Karpas-422 (cell line): ENCODE results near the gene NAP1L1. TPM values are rescaled to one million over a fixed set of nuclear protein-coding genes. Genes with fewer than 3 reads are reported as not detected.

ENCODE experiments used
- DNase-seq: peaks from one replicate; pipeline ENCODE4 v3.0.0-alpha.2; 2015
- H2AFZ ChIP-seq: fragments of 200-600 bp; sonication (generic); 2 replicates; pipeline ENCODE4 v1.6.1; 2014; ENCODE audit warnings: antibody characterized with exemption, low read length, mixed read lengths
- H3K27ac ChIP-seq: fragments of 200-600 bp; sonication (generic); 2 replicates; pipeline ENCODE4 v1.5.1; 2014; ENCODE audit warnings: mild to moderate bottlenecking, low read length, moderate library complexity
- H3K27me3 ChIP-seq: fragments of 200-600 bp; sonication (generic); 2 replicates; pipeline ENCODE4 v1.6.1; 2014; ENCODE audit warnings: low read length, mixed read lengths
- H3K36me3 ChIP-seq: fragments of 200-600 bp; sonication (generic); 2 replicates; pipeline ENCODE4 v1.6.1; 2014; ENCODE audit warnings: low read length, mixed read lengths; ENCODE audit not compliant: insufficient read depth
- H3K4me1 ChIP-seq: fragments of 200-600 bp; sonication (generic); 2 replicates; pipeline ENCODE4 v1.6.1; 2014; ENCODE audit warnings: mild to moderate bottlenecking, low read length, mixed read lengths
- H3K4me2 ChIP-seq: fragments of 200-600 bp; sonication (generic); 2 replicates; pipeline ENCODE4 v1.6.1; 2014; ENCODE audit warnings: low read length, low read depth, mild to moderate bottlenecking; ENCODE audit not compliant: poor library complexity, severe bottlenecking
- H3K4me3 ChIP-seq: fragments of 200-600 bp; sonication (generic); 2 replicates; pipeline ENCODE4 v1.5.1; 2014; ENCODE audit warnings: mild to moderate bottlenecking, antibody characterized with exemption, low read length, mixed read lengths
- H3K79me2 ChIP-seq: fragments of 200-600 bp; sonication (generic); 2 replicates; pipeline ENCODE4 v1.6.1; 2014; ENCODE audit warnings: mild to moderate bottlenecking, low read length, mixed read lengths
- H3K9ac ChIP-seq: fragments of 200-600 bp; sonication (generic); 2 replicates; pipeline ENCODE4 v1.6.0; 2014; ENCODE audit warnings: low read length
- H3K9me2 ChIP-seq: fragments of 200-600 bp; sonication (generic), shearing (Covaris generic); replicated peaks from 2 replicates; pipeline ENCODE4 v1.6.0; 2014; ENCODE audit warnings: mild to moderate bottlenecking, low read length, moderate library complexity; ENCODE audit not compliant: insufficient read depth
- H3K9me3 ChIP-seq: fragments of 300-700, 200-600 bp; sonication (generic); 2 replicates; pipeline ENCODE4 v1.6.1; 2014; ENCODE audit warnings: low read length, mixed read lengths
- H4K20me1 ChIP-seq: fragments of 200-600 bp; sonication (generic); 2 replicates; pipeline ENCODE4 v1.6.1; 2014; ENCODE audit warnings: mild to moderate bottlenecking, antibody characterized with exemption, low read length, low read depth; ENCODE audit not compliant: insufficient read depth
- total RNA-seq: library from RNA; depleted of rRNA; stranded (reverse); fragments of >200 nt; shearing (Covaris generic); gene quantifications from 2 replicates; pipeline ENCODE4 v1.2.3, GENCODE V29; 2014; ENCODE audit warnings: low replicate concordance; rRNA removed

NAP1L1 gene, protein sequence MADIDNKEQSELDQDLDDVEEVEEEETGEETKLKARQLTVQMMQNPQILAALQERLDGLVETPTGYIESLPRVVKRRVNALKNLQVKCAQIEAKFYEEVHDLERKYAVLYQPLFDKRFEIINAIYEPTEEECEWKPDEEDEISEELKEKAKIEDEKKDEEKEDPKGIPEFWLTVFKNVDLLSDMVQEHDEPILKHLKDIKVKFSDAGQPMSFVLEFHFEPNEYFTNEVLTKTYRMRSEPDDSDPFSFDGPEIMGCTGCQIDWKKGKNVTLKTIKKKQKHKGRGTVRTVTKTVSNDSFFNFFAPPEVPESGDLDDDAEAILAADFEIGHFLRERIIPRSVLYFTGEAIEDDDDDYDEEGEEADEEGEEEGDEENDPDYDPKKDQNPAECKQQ
- total RNA-seq = 391 and 401 TPM in 2 replicates

DNA sequence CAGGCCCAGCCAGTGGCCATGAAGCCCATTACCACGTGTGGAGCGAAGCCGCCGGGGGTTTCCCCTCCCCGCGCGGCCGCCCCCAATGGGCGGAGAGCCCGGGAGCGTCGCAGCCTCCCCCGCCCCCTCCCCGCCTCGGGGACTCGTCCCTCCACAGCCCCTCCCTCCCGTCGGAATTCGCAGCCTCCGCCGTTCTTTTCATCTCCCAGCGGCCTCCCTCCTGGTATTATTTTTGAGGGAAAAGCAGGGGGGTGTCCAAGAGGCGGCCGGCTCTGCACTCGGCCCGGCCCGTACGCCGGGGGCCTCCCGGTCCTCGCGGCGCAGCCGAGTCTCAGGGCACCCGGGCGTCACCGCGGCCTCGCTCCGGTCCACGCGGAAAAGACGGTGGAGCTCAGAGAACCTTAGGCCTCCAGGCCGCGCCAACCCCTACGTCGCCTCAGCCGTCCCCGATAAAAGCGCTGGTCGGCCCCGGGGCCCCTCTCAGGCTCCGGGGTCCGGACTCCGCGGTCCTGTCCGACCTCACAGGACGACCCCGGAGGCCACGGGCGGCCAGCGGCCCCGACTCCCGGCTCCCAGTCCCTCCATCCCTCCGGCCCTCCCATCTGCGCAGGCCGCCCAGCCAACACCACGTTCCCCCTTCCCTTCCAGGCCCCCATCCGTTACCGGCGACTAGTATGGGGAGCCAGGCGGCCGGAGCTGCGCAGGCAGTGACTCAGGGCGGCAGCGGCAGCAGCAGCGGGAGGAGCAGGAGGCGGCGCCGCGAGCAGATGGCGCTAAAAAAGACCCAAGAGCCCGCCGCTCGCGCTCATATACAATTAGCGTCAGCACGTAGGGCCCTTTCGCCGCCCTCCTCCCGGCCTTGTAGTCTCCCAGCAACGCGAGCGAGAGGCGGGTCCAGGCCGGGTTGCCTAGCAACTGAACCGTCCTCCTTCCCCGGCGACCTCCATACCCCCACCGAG, at the start of gene NAP1L1:
NAP1L1 (minus strand) TSS at position 782 of the 959 bp plus-strand sequence. CDS start 10,466 bp downstream, outside the sequence.
- Histone ChIP-seq H3K4me1 (peaks cover 42% of the 10 kb centered on the region), H3K27ac (peak within 1 kb of the TSS; percentile 74), H3K9me2 (no peaks in the 10 kb centered on the region), H3K4me3 (peak within 1 kb of the TSS; percentile 84), H3K4me2 (peak within 1 kb of the TSS; percentile 89), H3K27me3 (no peaks in the 10 kb centered on the region), H3K9me3 (no peaks in the 10 kb centered on the region), H3K9ac (peak within 1 kb of the TSS; percentile 86), H3K79me2 (peaks cover 52% of the 10 kb centered on the region), H4K20me1 (peaks cover 38% of the 10 kb centered on the region), H2AFZ (peak within 1 kb of the TSS; percentile 97), H3K36me3 (peaks cover 26% of the 10 kb centered on the region)
- peak; percentile 99 for DNase-seq

DNA sequence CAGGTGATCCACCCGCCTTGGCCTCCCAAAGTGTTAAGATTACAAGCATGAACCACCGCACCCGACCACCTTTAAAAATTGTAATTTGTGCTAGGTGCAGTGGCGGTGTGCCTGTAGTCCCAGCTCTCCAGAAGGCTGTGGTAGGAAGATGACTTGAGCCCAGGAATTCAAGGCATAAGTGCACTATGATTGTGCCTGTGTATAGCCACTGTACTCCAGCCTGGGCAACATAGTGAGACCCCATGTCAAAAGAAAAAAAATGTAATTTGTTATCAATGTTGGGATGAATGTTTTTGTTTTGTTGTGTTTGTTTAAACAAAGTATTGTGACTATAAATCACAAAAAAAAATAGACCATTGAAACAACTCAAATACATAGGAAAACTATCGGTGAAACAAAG, 43.1 kb upstream of the NAP1L1 start:
- H3K4me3 ChIP-seq = no peak overlapping the region
- H3K27ac ChIP-seq = no peak overlapping the region
- H3K79me2 ChIP-seq = no peaks in the 10 kb centered on the region
- no peak for DNase-seq
- H4K20me1 ChIP-seq = no peaks in the 10 kb centered on the region
- no peaks in the 10 kb centered on the region for H3K27me3 ChIP-seq
- H3K9me2 ChIP-seq = no peaks in the 10 kb centered on the region
- no peaks in the 10 kb centered on the region for H3K36me3 ChIP-seq
- H3K9me3 ChIP-seq = no peaks in the 10 kb centered on the region
- no peak overlapping the region for H2AFZ ChIP-seq
- H3K4me1 ChIP-seq = no peaks in the 10 kb centered on the region
- no peak overlapping the region for H3K4me2 ChIP-seq
- H3K9ac ChIP-seq = no peak overlapping the region

DNA sequence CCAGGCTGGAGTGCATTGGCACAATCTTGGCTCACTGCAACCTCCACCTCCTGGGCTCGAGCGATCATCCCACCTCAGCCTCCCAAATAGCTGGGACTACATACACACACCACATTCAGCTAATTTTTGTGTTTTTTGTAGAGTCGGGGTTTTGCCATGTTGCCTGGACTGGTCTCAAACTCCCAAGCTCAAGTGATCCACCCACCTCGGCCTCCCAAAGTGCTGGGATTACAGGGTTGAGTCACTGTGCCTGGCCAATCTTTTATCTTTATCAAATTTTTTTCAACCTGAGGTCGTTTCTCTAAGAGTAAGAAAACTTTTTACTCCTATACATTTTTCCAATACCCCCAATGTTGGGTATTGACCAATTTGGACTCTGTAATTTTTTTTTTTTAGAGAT, 40.0 kb upstream of the NAP1L1 start:
- Histone ChIP-seq H3K9ac (no peak overlapping the region), H2AFZ (no peak overlapping the region), H3K9me2 (no peaks in the 10 kb centered on the region), H3K4me2 (no peak overlapping the region), H3K27me3 (no peaks in the 10 kb centered on the region), H3K27ac (no peak overlapping the region), H3K4me1 (no peaks in the 10 kb centered on the region), H3K79me2 (no peaks in the 10 kb centered on the region), H3K36me3 (no peaks in the 10 kb centered on the region), H4K20me1 (no peaks in the 10 kb centered on the region), H3K9me3 (no peaks in the 10 kb centered on the region), H3K4me3 (no peak overlapping the region)
- no peak for DNase-seq

DNA sequence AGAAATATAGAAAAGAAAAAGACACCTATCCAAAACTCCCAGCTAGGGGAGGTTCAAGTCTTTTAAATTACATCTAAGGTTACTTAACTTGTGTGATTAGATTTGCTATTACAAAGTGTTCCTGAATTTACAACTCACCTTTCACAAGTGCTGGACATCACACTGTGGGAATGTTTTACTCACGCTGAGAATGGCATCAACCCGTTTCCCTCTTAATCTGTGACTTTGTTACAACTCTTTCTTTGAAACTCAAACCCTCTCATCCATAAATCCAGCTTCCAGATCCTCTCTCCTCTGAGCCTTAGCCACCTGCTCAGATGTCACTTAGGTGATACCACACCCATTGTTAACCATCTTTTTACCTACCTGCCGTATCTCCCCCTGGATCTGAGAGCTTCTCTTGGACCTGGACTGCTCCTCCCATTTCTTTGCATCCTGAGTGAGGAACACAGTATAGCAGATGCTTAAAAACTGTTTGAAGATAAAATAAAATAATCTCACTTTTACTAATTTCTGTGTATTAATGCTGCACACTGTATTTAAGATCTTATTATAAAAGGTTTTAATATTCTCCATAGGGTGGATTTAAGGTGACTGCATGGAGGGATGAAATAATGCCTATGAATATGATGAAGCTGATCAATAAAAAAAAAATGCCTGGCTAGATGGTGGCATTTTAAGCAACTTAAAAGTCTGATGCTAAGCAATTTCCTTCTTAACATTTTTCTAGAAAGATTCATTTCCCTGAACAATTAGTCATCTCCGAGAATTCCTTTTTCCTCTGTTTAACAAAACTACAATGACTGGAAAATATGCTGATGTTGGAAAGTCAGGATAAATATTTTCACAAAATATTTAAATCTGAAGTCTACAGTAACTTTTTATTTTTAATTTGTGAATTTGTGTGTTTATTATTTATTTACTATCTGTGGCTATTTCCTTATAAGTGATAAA, 39.1 kb upstream of the NAP1L1 start:
- DNase-seq = no peak
- H3K4me2 ChIP-seq = no peak overlapping the region
- no peak overlapping the region for H3K27ac ChIP-seq
- H3K9me3 ChIP-seq = no peaks in the 10 kb centered on the region
- no peak overlapping the region for H3K9ac ChIP-seq
- no peak overlapping the region for H2AFZ ChIP-seq
- H3K4me1 ChIP-seq = no peaks in the 10 kb centered on the region
- no peaks in the 10 kb centered on the region for H3K79me2 ChIP-seq
- H3K27me3 ChIP-seq = no peaks in the 10 kb centered on the region
- no peak overlapping the region for H3K4me3 ChIP-seq
- no peaks in the 10 kb centered on the region for H3K36me3 ChIP-seq
- no peaks in the 10 kb centered on the region for H3K9me2 ChIP-seq
- no peaks in the 10 kb centered on the region for H4K20me1 ChIP-seq

DNA sequence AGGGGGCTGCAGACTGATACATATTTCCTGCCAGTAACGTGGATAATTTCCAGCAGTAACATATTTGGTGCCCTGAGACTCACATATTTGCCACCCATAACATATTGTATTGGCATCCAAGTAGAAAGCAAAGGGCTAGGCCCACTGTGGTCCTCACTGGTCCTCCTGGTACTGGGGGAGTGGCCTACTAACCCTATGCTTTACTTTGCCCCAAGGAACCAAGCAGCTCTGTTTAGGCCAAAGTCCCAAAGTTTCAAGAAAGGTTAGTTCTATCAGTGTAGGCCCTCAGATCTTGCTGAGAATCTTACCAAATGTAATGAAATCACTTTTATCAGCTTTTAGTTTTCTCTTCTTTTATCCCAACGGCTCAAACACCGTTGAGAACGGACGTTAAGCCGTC, 35.4 kb upstream of the NAP1L1 start:
- Histone ChIP-seq H3K4me3 (no peak overlapping the region), H3K9me2 (no peaks in the 10 kb centered on the region), H2AFZ (no peak overlapping the region), H3K4me1 (no peaks in the 10 kb centered on the region), H3K27ac (no peak overlapping the region), H3K9ac (no peak overlapping the region), H4K20me1 (no peaks in the 10 kb centered on the region), H3K9me3 (no peaks in the 10 kb centered on the region), H3K79me2 (no peaks in the 10 kb centered on the region), H3K27me3 (no peaks in the 10 kb centered on the region), H3K4me2 (no peak overlapping the region), H3K36me3 (no peaks in the 10 kb centered on the region)
- DNase-seq = no peak

DNA sequence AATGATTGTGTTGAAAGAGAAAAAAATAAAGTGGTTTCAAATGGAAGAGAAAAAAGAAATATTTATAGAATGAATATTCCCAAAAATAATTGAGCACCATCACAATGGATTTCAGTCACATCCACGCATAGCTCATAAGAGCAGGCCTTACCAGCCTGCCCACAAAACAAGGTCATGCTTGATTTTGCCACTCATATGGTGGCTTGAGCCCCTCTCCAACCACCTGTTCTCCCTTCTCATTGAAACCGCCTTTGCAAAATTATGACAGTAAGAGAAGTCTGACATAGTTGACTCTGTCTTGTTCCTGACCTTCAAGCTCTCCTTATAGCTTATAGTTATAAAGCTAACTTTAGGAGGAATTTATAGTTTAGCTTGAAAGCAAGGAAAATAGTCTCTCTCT, 33.3 kb upstream of the NAP1L1 start:
- no peak for DNase-seq
- no peaks in the 10 kb centered on the region for H3K79me2 ChIP-seq
- H3K4me2 ChIP-seq = no peak overlapping the region
- no peaks in the 10 kb centered on the region for H3K4me1 ChIP-seq
- no peak overlapping the region for H2AFZ ChIP-seq
- no peaks in the 10 kb centered on the region for H3K36me3 ChIP-seq
- H3K27ac ChIP-seq = no peak overlapping the region
- no peak overlapping the region for H3K4me3 ChIP-seq
- no peaks in the 10 kb centered on the region for H4K20me1 ChIP-seq
- no peak overlapping the region for H3K9ac ChIP-seq
- H3K27me3 ChIP-seq = no peaks in the 10 kb centered on the region
- H3K9me3 ChIP-seq = no peaks in the 10 kb centered on the region
- no peaks in the 10 kb centered on the region for H3K9me2 ChIP-seq

DNA sequence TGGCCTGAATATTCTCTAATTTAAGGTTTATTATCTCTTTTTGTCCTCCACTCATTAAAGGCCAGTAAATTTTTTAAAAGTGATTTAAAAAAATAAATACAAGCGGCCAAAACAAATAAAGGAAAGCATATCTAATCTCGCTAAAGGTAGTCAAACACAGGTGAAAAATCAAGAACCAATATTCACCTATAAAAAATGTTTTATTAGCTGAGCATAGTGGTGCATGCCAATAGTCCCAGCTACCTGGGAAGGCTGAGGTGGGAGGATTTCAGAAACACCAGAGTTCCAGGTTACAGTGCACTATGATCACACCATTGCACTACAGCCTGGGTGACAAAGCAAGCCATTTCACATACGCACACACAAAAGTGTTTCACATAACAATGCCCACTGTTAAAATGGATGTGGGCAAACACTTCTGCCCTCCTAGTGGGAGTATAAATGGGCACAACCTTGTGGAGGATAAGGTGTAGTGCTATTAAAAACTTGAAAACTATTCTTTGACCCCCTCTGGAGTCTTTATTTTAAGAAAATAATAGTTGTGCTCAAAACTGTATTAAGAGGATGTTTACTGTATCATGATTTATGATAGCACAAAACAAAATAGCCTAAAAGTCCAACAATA, 32.7 kb upstream of the NAP1L1 start:
- H3K36me3 ChIP-seq = no peaks in the 10 kb centered on the region
- H3K9me2 ChIP-seq = no peaks in the 10 kb centered on the region
- no peaks in the 10 kb centered on the region for H4K20me1 ChIP-seq

More for the DNA sequence above, 32.7 kb upstream of the NAP1L1 start:
- no peaks in the 10 kb centered on the region for H3K9me3 ChIP-seq
- no peak overlapping the region for H3K4me3 ChIP-seq
- H3K79me2 ChIP-seq = no peaks in the 10 kb centered on the region
- no peak for DNase-seq
- no peak overlapping the region for H3K9ac ChIP-seq
- no peak overlapping the region for H3K4me2 ChIP-seq
- H3K27ac ChIP-seq = no peak overlapping the region
- H3K4me1 ChIP-seq = no peaks in the 10 kb centered on the region
- no peaks in the 10 kb centered on the region for H3K27me3 ChIP-seq
- H2AFZ ChIP-seq = no peak overlapping the region
